H1 (cell line): Measurements from ENCODE around the gene HOXC11.

Experiments
- CEBPB ChIP-seq: IDR thresholded peaks from 2 replicates; pipeline ENCODE4 v1.6.1; 2012; ENCODE audit warnings: low read depth, low read length
- CREB1 ChIP-seq: IDR thresholded peaks from 2 replicates; pipeline ENCODE4 v1.6.1; 2012; ENCODE audit warnings: inconsistent platforms
- CTCF ChIP-seq, 3 experiments: IDR thresholded peaks; 1 replicate in 2 of 3; 2 replicates in 1 of 3; pipeline versions ENCODE4 v1.5.1 to v1.6.1; 2011; ENCODE audit warnings: low read length in 3 of 3, mild to moderate bottlenecking in 3 of 3, inconsistent platforms in 2 of 3, low read depth in 1 of 3, moderate library complexity in 1 of 3; ENCODE audit not compliant: insufficient read depth in 1 of 3; ENCODE audit errors: control extremely low read depth in 1 of 3
- FOSL1 ChIP-seq: IDR thresholded peaks from 2 replicates; pipeline ENCODE4 v1.6.1; 2011; ENCODE audit warnings: mild to moderate bottlenecking, low read depth, low read length, moderate library complexity; ENCODE audit not compliant: insufficient read depth
- GABPA ChIP-seq: IDR thresholded peaks from 2 replicates; pipeline ENCODE4 v1.6.1; 2011; ENCODE audit warnings: mild to moderate bottlenecking, low read length, moderate library complexity, borderline replicate concordance; ENCODE audit not compliant: insufficient read depth
- HDAC6 ChIP-seq: IDR thresholded peaks from one replicate; pipeline ENCODE4 v1.7.1; 2012; ENCODE audit warnings: low read depth, mild to moderate bottlenecking, inconsistent platforms, low read length, moderate library complexity
- JUND ChIP-seq: IDR thresholded peaks from 2 replicates; pipeline ENCODE4 v1.6.1; 2011; ENCODE audit warnings: mild to moderate bottlenecking, improper control_type of control experiment, low read length
- PHF8 ChIP-seq: fragments of 200-600 bp; sonication (generic); conservative IDR thresholded peaks from 2 replicates; pipeline ENCODE4 v1.7.1; 2012; ENCODE audit warnings: low read depth, mild to moderate bottlenecking, inconsistent platforms, low read length, moderate library complexity
- POLR2A ChIP-seq, 2 experiments: IDR thresholded peaks; 1 replicate in 1 of 2; 2 replicates in 1 of 2; pipeline ENCODE4 v1.6.1; 2011; ENCODE audit warnings: low read depth in 2 of 2, low read length in 2 of 2, mild to moderate bottlenecking in 2 of 2; ENCODE audit errors: control extremely low read depth in 1 of 2
- RFX5 ChIP-seq: IDR thresholded peaks from 2 replicates; pipeline ENCODE4 v1.6.1; 2011; ENCODE audit warnings: low read depth, low read length, improper control_type of control experiment, borderline replicate concordance
- SUZ12 ChIP-seq: fragments of 200-600 bp; sonication (generic); IDR thresholded peaks from 2 replicates; pipeline ENCODE4 v1.6.1; 2012; ENCODE audit warnings: mild to moderate bottlenecking, inconsistent platforms, low read length, moderate library complexity, mixed read lengths
- YY1 ChIP-seq: IDR thresholded peaks from 2 replicates; pipeline ENCODE4 v1.6.1; 2011; ENCODE audit warnings: low read depth, mild to moderate bottlenecking, low read length
- ZNF274 ChIP-seq: IDR thresholded peaks from 2 replicates; pipeline ENCODE4 v1.7.0; 2012; ENCODE audit warnings: low read length, borderline replicate concordance; ENCODE audit errors: extremely low read depth
- TF ChIP-seq, protein P1 (sequence below): IDR thresholded peaks from 2 replicates; pipeline ENCODE4 v1.6.1; 2012; ENCODE audit warnings: inconsistent platforms

GRCh38 chr12:53975479-53976152, 2.7 kb downstream of the HOXC11 start:
- no peak for TF ChIP-seq CTCF (IDR thresholded peaks at IDR 0.05; ENCODE audit: control extremely low read depth in 1 of 3, insufficient read depth in 1 of 3, low read depth in 1 of 3, low read length in 3 of 3)
- TF ChIP-seq FOSL1: no peak
- TF ChIP-seq HDAC6: no peak
- TF ChIP-seq RFX5: no peak
- TF ChIP-seq SUZ12: peak; percentile 15; the same call in 1 of the 2 replicates
- no peak for TF ChIP-seq CEBPB
- TF ChIP-seq YY1: no peak
- no peak for TF ChIP-seq CREB1
- TF ChIP-seq POLR2A (IDR thresholded peaks at IDR 0.05; ENCODE audit: control extremely low read depth in 1 of 2, low read depth in 2 of 2, low read length in 2 of 2): no peak
- TF ChIP-seq, protein P1, sequence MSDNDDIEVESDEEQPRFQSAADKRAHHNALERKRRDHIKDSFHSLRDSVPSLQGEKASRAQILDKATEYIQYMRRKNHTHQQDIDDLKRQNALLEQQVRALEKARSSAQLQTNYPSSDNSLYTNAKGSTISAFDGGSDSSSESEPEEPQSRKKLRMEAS: peak; percentile 9; the same call in 1 of the 2 replicates
- no peak for TF ChIP-seq GABPA
- TF ChIP-seq PHF8: no peak
- TF ChIP-seq ZNF274: no peak
- no peak for TF ChIP-seq JUND
